Prostate gland (tissue), 2 donors: ENCODE data around the gene CDKN2B. TPM values are rescaled to one million over a fixed set of nuclear protein-coding genes. Genes with fewer than 3 reads are reported as not detected.

ENCODE experiments used
- DNase-seq: peaks from one replicate; pipeline ENCODE4 v3.0.0-alpha.2; 2019; ENCODE audit warnings: low spot score
- H3K27ac ChIP-seq, 2 donors: fragments of 200-600 bp; sonication (generic); 2 replicates each; pipeline ENCODE4 v1.5.1; 2017 to 2019
- H3K27me3 ChIP-seq: fragments of 200-600 bp; sonication (generic); replicated peaks from 2 replicates; pipeline ENCODE4 v1.5.1; 2019; ENCODE audit not compliant: insufficient read depth
- H3K36me3 ChIP-seq, 2 donors: fragments of 200-600 bp; sonication (generic); 1 replicate in 1 of 2; 2 replicates in 1 of 2; pipeline versions ENCODE4 v1.5.1 to v1.8.1; 2017 to 2019
- H3K4me1 ChIP-seq: fragments of 200-600 bp; sonication (generic); replicated peaks from 2 replicates; pipeline ENCODE4 v1.5.1; 2019
- H3K4me3 ChIP-seq, 2 donors: fragments of 200-600 bp; sonication (generic); 2 replicates each; pipeline ENCODE4 v1.5.1; 2017 to 2019
- H3K9me3 ChIP-seq: fragments of 200-600 bp; sonication (generic); 2 replicates; pipeline ENCODE4 v1.5.1; 2017
- CTCF ChIP-seq, 4 experiments: fragments of 200-600 bp in 2 of 4; fragments of 450-650 bp in 2 of 4; sonication (generic) in 2 of 4; IDR thresholded peaks; 1 replicate in 3 of 4; 2 replicates in 1 of 4; pipeline ENCODE4 v1.5.1; 2016 to 2019; ENCODE audit warnings: antibody characterized with exemption in 4 of 4, mild to moderate bottlenecking in 2 of 4, moderate library complexity in 2 of 4
- POLR2A ChIP-seq: fragments of 450-650 bp; IDR thresholded peaks from one replicate; pipeline ENCODE4 v1.6.1; 2016; ENCODE audit warnings: antibody characterized with exemption, mild to moderate bottlenecking
- POLR2AphosphoS5 ChIP-seq: sonication (generic); formaldehyde crosslinking; IDR thresholded peaks from one replicate; pipeline ENCODE4 v1.6.1; 2017; ENCODE audit warnings: antibody characterized with exemption
- WGBS: methylation state at CpG from one replicate; pipeline ENCODE4 v1.1.5; 2018; 5-methylcytosine and 5-hydroxymethylcytosine counted together
- intact Hi-C: fragments of 100-400 bp; cut with DNase I; formaldehyde crosslinking; loops from one replicate; pipeline ENCODE4 v1.14.2; 2022
- total RNA-seq, 2 donors: library from RNA; depleted of rRNA; stranded (reverse); fragments of >200 nt; gene quantifications; one replicate each; pipeline ENCODE4 v1.1.0, GENCODE V29; 2016

Gene CDKN2B
- total RNA-seq, 2 donors from 2014 or later = 5.4 to 8.8 TPM

- no peak for DNase-seq
- Histone ChIP-seq H3K36me3 (no peaks in the 10 kb centered on the region), H3K27ac (no peak overlapping the region), H3K4me1 (no peaks in the 10 kb centered on the region), H3K4me3 (no peak overlapping the region), H3K9me3 (no peaks in the 10 kb centered on the region), H3K27me3 (no peaks in the 10 kb centered on the region)
- intact Hi-C loops = no loop called here
- WGBS = 90% methylated on average over 3 of the region's 3 CpGs
- TF ChIP-seq CTCF (IDR thresholded peaks at IDR 0.05) (no peak), POLR2A (no peak), POLR2AphosphoS5 (no peak)
Measured at GRCh38 chr9:22054076-22054475, 45.0 kb upstream of the CDKN2B start.

GRCh38 chr9:22053178-22053577 is 44.1 kb upstream of the CDKN2B start:
- H3K4me1 ChIP-seq = no peaks in the 10 kb centered on the region
- 65% methylated on average over 2 of the region's 2 CpGs for WGBS
- TF ChIP-seq CTCF (IDR thresholded peaks at IDR 0.05) (no peak), POLR2AphosphoS5 (no peak), POLR2A (no peak)

GRCh38 chr9:22052376-22052945 is 43.4 kb upstream of the CDKN2B start:
- no peaks in the 10 kb centered on the region for H3K9me3 ChIP-seq
- H3K27me3 ChIP-seq = no peaks in the 10 kb centered on the region
- intact Hi-C loops = no loop called here
- H3K4me3 ChIP-seq = no peak overlapping the region
- no peaks in the 10 kb centered on the region for H3K4me1 ChIP-seq
- no peak for TF ChIP-seq CTCF (IDR thresholded peaks at IDR 0.05)
- TF ChIP-seq POLR2A = no peak
- no peaks in the 10 kb centered on the region for H3K36me3 ChIP-seq
- WGBS = 41% methylated on average over 4 of the region's 4 CpGs
- no peak for DNase-seq
- no peak overlapping the region for H3K27ac ChIP-seq

More at GRCh38 chr9:22053178-22053577, 44.1 kb upstream of the CDKN2B start:
- Histone ChIP-seq H3K27me3 (no peaks in the 10 kb centered on the region), H3K36me3 (no peaks in the 10 kb centered on the region), H3K27ac (no peak overlapping the region), H3K4me3 (no peak overlapping the region), H3K9me3 (no peaks in the 10 kb centered on the region)
- intact Hi-C loops = no loop called here
- DNase-seq = no peak

- no peaks in the 10 kb centered on the region for H3K4me1 ChIP-seq
- H3K27me3 ChIP-seq = no peaks in the 10 kb centered on the region
- intact Hi-C loops = no loop called here
- H3K36me3 ChIP-seq = no peaks in the 10 kb centered on the region
- no peak overlapping the region for H3K4me3 ChIP-seq
- no peak overlapping the region for H3K27ac ChIP-seq
- no peak for DNase-seq
- H3K9me3 ChIP-seq = no peaks in the 10 kb centered on the region
- TF ChIP-seq POLR2AphosphoS5 (no peak), POLR2A (no peak)
- WGBS = 82% methylated on average over 4 of the region's 4 CpGs
Measured at GRCh38 chr9:22050924-22051323, 41.8 kb upstream of the CDKN2B start.

- H3K27me3 ChIP-seq = no peaks in the 10 kb centered on the region
- WGBS = 85% methylated on average over 1 of the region's 1 CpG
- intact Hi-C loops = no loop called here
- no peak overlapping the region for H3K4me3 ChIP-seq
- H3K4me1 ChIP-seq = no peaks in the 10 kb centered on the region
- no peaks in the 10 kb centered on the region for H3K9me3 ChIP-seq
- no peaks in the 10 kb centered on the region for H3K36me3 ChIP-seq
- TF ChIP-seq POLR2AphosphoS5 (no peak), POLR2A (no peak), CTCF (IDR thresholded peaks at IDR 0.05) (no peak)
- no peak for DNase-seq
- H3K27ac ChIP-seq = no peak overlapping the region
Measured at GRCh38 chr9:22049411-22049810, 40.3 kb upstream of the CDKN2B start.
